Fibroblast of mammary gland (primary cell): ENCODE results near the gene MYO1G.

Experiments
- DNase-seq: peaks from one replicate; pipeline ENCODE4 v3.0.0-alpha.2; 2010; ENCODE audit warnings: low read depth
- H3K4me3 ChIP-seq: 2 replicates; pipeline ENCODE4 v1.5.1; 2011; ENCODE audit warnings: low read depth, mild to moderate bottlenecking, low read length, moderate library complexity; ENCODE audit not compliant: control insufficient read depth
- TF ChIP-seq, protein P1 (sequence below): conservative IDR thresholded peaks from 2 replicates; pipeline ENCODE4 v1.5.1; 2011; ENCODE audit warnings: low read depth, low read length, inconsistent platforms; ENCODE audit not compliant: control insufficient read depth, insufficient read depth

MYO1G gene

DNA sequence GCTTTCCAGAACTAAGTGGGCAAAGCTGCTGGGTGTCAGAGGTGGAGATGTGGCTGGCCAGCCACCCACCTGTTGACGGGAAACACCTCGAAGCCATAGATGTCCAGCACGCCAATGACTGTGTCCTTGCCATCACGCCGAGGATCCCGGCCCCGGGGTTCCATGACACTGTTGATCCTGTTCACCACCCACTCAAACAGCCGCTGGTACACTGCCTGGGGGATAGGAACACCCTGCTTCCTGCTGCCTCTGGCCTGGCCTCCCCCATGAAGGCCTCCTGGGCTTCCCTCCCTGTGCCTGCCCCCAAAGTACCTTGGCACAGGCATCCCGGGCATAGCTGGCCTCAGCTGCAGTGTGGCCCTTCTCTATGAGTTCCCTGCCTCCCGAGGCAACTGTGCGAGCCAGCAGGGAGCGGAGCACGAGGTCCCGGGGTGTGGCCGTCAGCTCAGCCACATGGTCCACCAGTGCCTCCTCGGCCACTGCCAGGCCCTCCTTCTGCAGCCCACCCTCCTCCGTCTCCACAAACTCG lies 8.2 kb downstream of the MYO1G start:
- no peak for DNase-seq
- TF ChIP-seq, protein P1, sequence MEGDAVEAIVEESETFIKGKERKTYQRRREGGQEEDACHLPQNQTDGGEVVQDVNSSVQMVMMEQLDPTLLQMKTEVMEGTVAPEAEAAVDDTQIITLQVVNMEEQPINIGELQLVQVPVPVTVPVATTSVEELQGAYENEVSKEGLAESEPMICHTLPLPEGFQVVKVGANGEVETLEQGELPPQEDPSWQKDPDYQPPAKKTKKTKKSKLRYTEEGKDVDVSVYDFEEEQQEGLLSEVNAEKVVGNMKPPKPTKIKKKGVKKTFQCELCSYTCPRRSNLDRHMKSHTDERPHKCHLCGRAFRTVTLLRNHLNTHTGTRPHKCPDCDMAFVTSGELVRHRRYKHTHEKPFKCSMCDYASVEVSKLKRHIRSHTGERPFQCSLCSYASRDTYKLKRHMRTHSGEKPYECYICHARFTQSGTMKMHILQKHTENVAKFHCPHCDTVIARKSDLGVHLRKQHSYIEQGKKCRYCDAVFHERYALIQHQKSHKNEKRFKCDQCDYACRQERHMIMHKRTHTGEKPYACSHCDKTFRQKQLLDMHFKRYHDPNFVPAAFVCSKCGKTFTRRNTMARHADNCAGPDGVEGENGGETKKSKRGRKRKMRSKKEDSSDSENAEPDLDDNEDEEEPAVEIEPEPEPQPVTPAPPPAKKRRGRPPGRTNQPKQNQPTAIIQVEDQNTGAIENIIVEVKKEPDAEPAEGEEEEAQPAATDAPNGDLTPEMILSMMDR: no peak

DNA sequence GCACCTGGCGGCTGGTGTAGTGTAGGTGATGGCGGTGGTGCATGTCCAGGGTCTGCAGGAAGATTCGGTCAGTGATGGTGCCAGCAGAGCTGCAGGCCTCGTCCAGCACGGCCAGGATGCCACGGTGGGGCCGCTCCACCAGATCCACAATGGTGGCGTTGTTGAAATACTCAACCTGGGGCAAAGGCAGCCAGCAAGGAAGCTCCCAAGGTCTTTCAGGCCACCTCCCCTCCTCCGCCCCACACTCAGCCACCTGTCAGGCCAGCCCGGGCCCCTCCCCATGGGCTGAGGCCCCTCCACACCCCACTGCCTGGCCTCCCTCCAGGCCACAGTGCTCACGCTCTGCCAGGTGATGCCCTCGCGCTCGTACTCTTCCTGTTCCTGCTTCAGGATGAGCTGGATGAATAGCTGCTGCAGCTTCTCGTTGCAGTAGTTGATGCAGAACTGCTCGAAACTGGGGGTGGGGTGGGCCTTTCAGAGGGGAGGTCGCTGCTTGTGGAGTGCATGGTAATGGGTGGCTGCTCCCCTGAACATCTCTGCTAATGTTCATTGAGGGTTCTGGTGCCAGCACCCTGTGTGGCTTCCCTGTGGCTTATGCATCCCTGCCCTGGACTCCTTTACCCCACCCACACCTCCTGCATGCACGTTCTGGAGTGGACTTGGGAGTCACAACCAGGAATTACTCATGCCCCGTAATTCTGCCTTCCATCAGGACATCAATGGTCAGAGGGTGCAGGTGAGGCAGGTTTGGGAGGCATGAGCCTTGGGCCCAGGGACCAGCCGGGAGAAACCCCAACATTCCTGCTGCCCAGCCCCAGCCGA lies 8.9 kb downstream of the MYO1G start:
- TF ChIP-seq, protein P1: no peak
- no peak for DNase-seq
- no peak overlapping the region for H3K4me3 ChIP-seq

More for the DNA sequence above, 8.2 kb downstream of the MYO1G start:
- no peak overlapping the region for H3K4me3 ChIP-seq

DNA sequence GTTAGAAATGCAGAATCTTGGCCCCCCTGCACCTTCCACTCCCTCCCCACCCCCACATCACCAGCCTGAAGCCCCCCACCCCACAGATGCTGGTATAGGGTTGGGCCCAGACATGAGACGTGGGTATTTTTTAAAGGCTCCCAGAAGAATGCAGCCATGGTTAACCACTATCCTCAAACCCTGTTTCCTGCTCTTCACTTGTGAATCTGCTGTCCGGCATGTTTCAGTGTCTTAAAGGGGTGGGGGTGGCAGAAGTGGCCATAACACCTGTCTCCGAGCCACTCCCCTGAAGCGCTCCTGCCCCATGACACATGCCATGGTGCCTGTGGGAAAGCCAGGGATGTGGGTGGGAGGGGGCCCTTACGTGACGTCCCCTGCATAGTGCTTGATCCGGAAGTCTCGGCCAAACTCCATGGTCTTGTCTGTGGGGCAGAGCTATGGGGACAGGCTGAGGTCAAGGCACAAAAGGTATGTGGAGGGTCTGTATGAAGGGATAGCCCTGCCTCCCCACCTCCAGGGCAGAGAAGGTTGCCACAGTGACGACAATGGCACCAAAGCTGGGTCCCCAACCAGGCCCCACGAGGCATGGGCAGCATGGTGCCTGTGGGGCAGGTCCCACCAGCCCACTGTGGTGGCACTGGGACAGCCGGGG lies 9.6 kb downstream of the MYO1G start:
- TF ChIP-seq, protein P1: no peak
- DNase-seq: no peak
- no peak overlapping the region for H3K4me3 ChIP-seq

DNA sequence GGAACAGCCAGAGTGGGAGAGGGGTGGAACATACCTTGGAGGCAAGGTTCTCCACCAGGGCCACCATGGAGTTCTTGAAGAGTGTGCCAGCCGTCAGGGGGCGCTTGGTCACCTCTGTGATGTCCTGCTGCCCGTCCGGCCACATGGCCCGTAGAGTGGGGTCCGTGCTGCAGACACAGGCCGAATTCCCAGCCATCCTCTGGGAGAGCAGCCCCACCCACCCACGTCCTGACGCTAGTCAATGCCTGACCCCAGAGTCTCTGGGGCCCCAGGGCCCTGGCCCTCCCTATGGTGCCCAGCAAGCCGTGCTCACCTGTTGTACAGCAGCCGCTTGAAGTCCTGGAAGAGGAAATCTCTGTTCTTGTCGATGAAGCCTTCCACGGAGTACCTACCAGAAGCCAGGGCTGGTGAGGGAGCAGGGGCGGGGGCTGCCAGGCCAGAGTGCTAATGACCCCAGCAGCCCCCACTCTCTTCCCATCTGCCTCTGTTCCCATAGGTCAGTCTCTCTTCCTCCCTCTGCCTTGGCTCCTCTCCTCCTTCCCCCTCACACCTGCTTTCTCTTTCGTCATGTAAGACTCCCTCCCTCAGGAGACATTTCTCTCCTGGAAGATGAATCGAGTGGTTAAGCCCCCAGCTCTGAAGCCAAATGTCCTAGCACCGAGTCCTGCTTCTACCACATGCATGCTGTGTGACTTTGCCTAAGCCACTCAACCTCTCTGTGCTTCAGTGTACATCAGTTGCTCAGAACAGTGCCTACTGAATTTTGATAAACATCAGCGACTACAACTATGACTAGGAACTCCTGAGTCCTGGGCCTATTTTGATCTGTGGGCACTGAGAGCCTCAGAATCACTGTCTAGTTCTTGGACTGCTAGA lies 11.0 kb downstream of the MYO1G start:
- no peak overlapping the region for H3K4me3 ChIP-seq
- TF ChIP-seq, protein P1: peak; percentile 15
- DNase-seq: no peak

DNA sequence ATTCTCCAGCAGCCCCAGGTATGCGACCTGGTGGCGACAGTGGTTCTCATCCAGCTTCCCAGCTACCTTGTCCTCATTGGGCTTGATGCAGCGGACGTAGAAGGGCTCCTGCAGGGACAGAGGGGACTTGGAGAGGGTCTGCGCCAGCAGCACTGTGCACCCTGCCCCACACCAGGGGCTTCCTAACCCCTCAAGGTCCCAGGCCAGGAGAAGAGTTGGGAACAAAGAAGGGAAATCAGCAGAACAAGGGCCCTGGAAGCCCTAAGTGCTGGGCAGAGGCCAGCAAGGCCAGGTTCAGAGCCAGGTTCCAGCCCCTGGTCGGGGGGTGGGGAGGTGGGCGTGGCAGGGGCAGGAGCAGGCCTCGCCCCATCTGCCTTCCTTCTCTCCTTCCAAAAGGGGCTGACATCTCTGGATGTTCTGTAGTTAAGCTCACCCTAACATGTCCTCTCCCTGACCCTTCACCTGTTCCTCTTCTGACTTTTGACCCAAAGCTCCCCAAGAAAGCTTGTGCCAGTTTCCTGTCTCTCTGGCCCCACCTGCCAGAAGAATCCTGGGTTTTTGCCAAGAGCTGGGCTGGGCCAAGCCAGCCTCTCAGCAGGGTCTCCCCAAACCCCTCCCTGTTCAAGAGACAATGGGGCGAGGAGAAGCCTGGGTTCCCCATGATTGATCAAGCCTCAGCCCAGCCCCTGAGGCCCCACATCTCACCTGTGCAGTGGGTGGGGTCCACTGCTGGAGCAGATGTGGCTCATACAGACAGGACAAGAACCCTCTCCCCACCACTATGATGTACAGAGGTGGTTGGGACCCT lies 11.9 kb downstream of the MYO1G start:
- no peak overlapping the region for H3K4me3 ChIP-seq
- no peak for DNase-seq
- TF ChIP-seq, protein P1: no peak
